ENCODE measurements around the gene GAREM2.

DNA sequence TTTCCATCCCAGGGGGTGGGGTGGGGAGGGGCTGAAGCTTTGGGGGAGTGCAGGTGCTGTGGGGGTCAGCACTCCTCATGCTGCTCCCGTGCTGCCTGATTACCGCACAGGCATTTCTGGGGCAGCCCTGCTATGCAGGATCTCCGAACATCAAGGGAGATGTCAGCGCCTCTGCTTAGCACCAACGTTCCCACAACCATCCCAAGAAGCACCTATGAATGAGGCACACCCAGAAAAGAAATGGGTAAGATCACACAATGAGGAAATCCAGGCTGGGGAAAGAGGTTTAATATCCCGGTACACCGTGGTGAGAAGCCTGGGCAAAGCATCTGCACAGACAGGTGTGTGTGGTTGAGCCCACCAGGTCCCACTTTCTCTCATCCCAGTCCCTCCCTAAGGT, 17.5 kb downstream of the GAREM2 start:
- no peak for TF ChIP-seq POLR2A (IDR thresholded peaks at IDR 0.05; ENCODE audit: low read depth, low read length)
- no peak for TF ChIP-seq POLR2AphosphoS5 (IDR thresholded peaks at IDR 0.05; ENCODE audit: low read depth, low read length)
- TF ChIP-seq TAF1 (IDR thresholded peaks at IDR 0.05; ENCODE audit: borderline replicate concordance, low read depth, low read length): no peak

Data from GM12892 (cell line).